NB4 (cell line): ENCODE measurements around the gene TAOK1.

Experiments
- CTCF ChIP-seq: IDR thresholded peaks from one replicate; pipeline ENCODE4 v1.5.1; 2012; ENCODE audit warnings: low read depth, low read length
- POLR2A ChIP-seq: IDR thresholded peaks from 2 replicates; pipeline ENCODE4 v1.6.1; 2011; ENCODE audit warnings: mild to moderate bottlenecking; ENCODE audit not compliant: insufficient read length; ENCODE audit errors: extremely low read depth

- TF ChIP-seq CTCF (no peak), POLR2A (no peak)
These were observed 67.9 kb downstream of the TAOK1 start for GRCh38 chr17:29458066-29458465.
